Stimulated activated CD8-positive, alpha-beta memory T cell treated with anti-CD3 and anti-CD28 coated beads, Interleukin-4, amount 100 ng/mL, for 1 hour (primary cell): ENCODE data around the gene TRIO.

Experiments used
- DNase-seq, 2 donors: peaks; one replicate each; pipeline ENCODE4 v3.0.0-alpha.2; 2020; ENCODE audit warnings: low read depth in 2 of 2, low spot score in 1 of 2

The TRIO gene

GRCh38 chr5:14242871-14243383, 99.8 kb downstream of the TRIO start:
- no peak for DNase-seq

- DNase-seq, result no peak
These were observed 100.6 kb downstream of the TRIO start for GRCh38 chr5:14243766-14244165.

GRCh38 chr5:14244721-14245120, 101.6 kb downstream of the TRIO start:
- no peak for DNase-seq

DNA sequence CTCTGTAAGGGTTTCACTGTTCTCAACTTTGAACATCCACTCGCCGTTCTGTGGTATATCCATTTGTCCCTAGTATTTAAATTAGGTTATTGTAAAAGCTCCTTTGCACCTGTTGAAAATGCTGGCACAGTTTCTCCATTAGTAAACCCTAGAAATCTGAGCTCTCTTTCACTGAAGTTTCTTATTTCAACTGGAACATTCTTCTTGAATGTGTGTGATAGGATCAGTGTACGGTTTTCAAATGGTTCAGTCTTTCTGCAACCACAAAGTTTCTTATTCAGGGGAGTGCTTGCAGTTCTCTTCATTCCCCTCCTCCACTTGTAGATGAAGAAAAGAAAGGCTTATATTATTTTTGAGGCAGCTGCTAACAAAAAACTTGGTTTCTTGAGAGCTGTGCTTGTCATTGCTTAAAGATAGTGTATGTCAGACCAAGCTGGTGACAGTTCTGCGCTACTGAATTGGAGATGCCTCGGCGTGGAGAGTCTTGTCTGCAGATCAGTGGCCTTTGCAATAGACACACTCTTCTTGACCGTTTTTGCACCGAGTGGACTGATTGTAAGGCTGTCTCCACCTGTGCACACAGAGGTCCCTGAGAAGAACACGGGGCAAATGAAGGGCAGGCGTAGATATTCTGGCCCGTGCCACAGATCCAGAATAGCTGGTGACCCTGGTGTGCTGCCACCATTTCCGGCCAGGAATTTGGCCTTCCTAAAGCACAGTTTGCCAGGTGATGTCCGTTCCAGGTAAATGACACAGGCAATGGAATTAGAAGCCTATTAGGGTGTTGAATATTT, 102.2 kb downstream of the TRIO start:
- DNase-seq, result no peak

DNA sequence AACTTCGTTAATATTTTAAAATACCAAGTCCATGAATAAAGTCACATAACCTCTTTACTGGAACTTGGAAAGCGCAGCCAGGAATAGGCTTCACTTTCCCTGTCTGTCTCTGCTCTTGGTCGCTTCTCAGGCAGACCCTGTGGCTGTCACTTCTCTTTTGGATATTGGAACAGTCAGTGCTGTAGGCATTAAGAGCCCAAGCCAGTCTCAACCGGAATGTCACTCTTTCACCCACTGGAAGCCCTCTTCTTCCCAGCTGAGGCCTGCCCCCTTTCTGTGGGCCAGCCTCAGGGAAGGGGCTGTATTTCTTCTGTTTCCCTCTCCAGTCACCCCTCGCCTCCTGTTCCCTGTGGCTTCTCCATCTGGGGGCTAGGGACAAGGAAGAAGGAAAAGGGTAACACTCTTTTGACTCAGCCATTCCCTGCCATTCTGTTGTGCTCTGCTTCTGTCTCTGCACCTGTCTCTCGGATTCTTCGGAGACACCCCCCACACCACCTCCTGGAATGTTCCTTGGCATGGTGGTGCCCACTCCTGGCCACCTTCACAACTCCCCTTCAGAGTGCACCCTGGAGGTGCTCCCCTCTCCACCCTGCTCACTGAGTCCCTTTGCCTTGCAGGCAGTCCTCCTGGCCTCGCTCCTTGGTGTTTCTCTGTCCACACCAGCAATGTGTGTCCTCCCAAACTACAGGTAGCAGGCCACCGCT, 103.4 kb downstream of the TRIO start:
- DNase-seq, result no peak

GRCh38 chr5:14247054-14247386, 103.9 kb downstream of the TRIO start:
- DNase-seq, result no peak

DNA sequence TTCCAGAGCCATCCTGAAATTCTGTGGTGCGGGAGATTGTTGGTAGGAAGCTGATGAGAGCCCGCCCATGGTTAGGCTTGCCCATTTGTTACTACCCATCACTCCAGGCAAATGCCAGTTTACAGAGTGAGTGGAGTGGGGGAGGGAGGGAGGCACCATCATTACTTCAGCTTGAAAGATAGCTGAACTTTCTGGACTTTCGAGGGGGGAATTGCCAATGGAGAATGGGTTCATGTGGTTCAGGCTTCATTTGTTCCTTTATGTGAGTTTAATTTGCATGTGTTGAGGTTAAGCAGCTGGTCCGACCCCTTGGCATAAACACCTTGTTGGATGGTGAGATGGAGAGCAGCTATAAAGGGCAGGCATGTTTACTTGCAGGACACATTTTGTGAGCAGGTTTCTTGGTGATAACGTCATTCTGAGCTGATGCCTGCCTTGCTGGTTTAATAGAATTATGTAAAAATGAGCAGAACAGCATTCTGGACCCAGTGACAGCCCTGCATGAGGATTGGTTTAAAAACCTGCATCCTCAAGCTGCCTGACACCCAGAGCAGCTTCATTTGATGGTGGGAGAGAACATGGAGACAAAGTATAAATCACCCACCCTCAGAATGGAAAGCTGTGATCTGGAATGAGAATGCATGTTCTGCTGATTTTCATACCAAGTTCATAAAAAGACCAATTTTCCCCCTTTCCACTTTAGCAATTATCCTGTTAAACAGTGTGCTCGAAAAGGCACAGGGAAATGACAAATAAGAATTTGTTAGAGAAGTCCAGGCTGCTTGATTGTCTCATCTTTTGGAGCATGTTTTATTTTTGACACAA, 106.3 kb downstream of the TRIO start:
- no peak for DNase-seq

DNA sequence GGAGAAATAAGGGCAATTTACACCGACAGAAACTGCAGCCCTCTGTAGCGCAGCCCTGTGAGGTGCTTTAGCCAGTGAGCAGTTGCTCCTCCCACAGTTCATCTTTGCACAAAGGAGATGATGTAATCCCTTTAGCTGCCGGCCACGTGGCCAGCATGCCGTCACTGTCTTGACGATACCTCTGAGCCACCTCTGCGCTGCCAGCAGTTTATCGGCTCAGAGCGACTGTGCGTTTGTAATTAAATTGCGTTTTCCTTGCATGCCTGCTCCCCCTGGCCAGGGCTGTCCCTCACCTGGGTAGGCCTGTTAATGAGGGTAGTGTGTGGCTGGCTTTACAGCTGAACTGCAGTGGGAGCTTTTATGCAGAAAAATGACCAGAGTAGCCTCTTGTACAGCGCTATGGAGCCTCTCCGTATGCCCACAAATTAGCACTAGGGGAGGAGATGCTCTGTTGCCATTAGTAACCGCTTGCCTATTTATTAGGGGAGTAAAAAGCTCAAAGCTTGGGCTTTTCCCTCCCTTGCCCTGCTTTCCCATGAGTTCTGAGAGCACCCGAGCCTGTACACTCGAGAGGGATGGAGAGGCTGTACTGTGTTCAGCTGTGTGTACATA, 107.0 kb downstream of the TRIO start:
- DNase-seq, result no peak

DNA sequence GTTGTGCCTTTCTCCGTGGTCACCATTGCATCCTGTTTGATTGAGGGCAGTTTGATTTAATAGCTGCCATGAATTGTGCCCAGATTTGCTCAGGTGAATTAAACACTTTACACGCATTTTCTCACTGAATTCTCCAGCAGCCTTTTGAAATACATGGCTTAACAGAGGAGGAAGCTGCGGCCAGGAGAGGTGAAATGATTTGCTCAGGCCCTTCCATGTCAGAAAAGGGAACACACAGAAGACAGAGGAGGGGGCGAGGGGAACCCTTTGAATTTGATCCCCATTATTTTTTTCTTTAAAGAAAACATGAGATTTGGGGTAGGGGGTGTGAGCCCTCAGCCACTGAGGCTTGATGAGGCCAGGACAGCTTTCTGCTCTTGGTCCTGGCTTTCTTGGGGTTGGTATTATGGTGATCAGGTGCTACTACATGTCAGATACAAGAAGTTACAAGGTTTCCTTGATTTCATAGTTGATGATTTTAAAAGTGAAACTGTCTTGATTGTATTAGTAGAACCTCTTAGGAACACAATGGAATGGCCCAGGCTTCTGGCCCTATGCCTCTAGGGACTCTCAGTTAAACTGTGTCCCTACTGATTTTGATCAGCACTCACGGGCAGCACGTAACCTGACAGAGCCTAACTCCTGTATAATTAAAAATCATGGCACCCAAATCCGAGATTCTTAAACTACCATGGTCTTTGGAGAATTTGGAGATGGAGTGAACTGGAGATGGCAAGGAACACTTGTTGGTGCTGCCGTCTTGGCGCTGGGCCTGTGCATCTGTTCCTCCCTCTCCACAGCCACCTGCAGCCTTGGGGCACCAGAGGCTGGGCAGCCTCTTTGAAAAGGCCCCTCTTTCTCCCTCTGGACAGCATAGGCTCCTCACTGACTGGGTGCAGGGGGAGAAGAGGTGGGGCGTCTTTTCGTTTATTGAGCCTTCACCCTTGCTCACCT, 107.9 kb downstream of the TRIO start:
- DNase-seq, result no peak

- DNase-seq, result no peak
These were observed 108.6 kb downstream of the TRIO start for GRCh38 chr5:14251733-14252132.

DNA sequence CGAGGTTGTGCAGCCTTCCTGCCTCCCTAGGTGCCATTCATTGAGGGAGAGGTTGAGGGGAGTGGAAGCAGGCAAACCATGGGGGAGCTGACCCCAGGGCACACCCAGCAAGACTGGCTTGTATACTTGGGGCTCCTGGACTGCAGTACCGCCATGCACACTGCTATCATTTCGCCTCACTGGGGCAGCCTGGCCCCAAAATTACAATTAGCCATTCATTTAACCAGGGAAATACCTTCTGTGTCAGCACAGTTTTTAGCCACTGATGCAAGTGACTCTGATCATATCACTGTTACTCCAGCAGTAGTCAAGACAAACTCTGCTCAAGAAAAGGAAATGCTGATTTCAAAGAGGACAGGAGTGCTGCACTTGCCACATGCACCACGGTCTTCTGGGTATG, 109.7 kb downstream of the TRIO start:
- DNase-seq, result no peak

GRCh38 chr5:14254686-14255085, 111.5 kb downstream of the TRIO start:
- DNase-seq, result no peak

DNA sequence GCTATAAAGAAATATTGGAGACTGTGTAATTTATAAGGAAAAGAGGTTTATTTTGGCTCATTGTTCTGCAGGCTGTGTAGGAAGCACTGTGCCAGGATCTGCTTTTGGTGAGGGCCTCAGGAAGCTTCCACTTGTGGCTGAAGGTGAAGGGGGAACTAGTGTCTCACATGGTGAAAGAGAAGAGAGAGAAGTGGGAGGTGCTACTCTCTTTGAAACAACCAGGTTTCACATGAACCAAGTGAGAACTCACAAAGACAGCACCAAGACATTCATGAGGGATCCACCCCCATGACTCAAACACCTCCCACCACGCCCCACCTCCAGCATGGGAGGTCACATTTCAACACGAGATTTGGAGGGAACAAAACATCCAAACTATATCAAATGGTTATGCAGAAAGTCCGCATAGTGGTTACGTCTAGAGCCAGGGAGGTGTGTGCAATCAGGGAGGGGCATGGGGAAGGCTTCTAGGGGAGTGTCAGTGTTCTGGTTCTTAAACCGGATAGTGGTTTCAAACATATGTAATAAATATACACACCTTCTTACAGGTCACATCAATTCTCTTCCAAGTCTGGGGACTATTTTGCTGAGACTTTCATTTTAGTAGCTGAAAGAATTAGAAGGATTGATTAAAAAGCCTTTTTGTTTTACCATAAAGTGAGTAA, 113.0 kb downstream of the TRIO start:
- DNase-seq, result no peak

- DNase-seq, result no peak
These were observed 113.7 kb downstream of the TRIO start for GRCh38 chr5:14256756-14257393.

GRCh38 chr5:14257995-14258403, 114.9 kb downstream of the TRIO start:
- no peak for DNase-seq

GRCh38 chr5:14258840-14259239, 115.7 kb downstream of the TRIO start:
- DNase-seq, result no peak

GRCh38 chr5:14260637-14261036, 117.5 kb downstream of the TRIO start:
- no peak for DNase-seq

DNA sequence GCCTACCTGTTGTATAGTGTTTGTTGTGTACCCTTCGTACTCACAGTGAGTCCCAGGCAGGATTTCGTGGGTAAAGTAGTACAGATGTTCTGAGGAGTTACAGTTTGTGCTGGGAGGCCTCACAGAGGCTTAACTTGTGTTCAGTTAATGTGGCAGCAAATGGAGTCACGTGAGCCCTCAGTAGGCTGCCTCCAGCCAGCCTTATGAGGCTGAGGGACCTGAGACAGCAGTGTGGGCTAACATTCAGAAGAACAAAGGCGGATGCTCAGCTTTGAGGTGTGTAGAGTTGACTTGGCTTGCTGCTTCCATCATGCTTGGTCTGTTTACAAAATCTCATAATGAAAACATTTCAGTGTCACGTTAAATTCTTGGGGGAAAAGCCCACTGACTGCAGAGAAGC, 118.1 kb downstream of the TRIO start:
- no peak for DNase-seq
